ENCODE data around the gene PUDP.
"Not testable (repeated sequence)": the region's sequence is repeated elsewhere in the genome, so short reads cannot be mapped to it uniquely, and the experiment has no call there.

Gene PUDP

GRCh38 chrX:7072856-7073255 is 75.1 kb downstream of the PUDP start:
- no peak for DNase-seq

DNA sequence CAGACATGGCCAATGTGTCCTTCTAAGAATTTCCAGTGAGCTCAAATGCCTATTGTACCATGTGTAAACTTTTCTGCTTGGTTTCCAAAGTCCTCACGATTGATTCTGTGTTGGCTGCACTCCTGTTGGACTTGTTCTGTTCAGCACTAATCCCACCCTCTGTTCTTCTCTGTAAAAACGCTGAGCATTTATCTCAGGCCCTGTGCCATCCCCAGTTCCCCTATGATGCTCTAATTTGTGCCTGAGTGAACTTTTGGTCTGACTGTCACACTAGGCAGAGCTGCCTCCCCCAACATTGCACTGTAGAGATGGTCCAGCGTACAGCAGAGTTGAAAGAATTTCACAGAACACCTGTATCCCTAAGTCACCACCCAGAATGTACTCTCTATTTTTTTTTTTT is 76.6 kb downstream of the PUDP start:
- DNase-seq = no peak

- DNase-seq = no peak
Observed at GRCh38 chrX:7069556-7069955, 78.4 kb downstream of the PUDP start.

DNA sequence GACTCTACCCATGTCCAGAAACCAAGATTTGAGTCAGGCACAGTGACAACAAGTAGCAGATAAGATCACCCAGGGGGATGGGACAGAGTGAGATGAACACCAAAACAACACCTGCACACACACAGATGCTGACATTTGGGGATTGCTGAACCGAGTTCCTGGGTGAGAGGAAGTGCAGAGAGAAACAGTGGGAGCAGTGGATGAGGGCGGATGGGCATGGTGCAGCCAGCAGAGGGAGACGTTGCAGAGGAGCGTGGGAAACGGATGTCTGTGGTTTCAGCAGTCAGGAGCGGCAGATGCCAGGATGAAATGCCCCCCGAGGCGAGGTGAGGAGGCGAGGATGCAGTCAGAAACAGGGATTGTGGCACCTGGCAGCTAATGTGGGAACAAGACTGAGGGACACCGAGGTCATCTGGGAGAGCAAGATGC is 79.0 kb downstream of the PUDP start:
- DNase-seq = no peak

- DNase-seq = no peak
Observed at GRCh38 chrX:7067256-7067655, 80.7 kb downstream of the PUDP start.

- no peak for DNase-seq
Observed at GRCh38 chrX:7065473-7065872, 82.5 kb downstream of the PUDP start.

DNA sequence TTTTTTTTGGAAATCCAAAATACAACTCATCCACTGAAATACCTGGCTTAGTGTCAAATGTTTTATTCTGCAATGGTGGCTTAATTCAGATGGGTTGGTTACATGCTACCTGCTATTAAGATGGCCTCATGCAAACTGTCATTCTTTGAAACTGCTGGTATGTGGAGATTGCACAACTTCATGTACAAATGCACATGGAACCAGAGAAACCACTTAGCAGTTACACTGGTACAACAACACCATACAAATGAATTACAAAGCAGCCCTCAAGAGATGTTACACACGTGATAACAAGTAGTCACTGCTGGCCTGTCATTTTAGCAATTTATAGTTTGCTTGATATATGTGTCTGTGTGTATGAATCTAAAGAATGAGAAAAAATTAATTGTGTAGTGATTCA is 85.0 kb downstream of the PUDP start:
- DNase-seq = no peak

GRCh38 chrX:7062276-7062675 is 85.7 kb downstream of the PUDP start:
- DNase-seq = no peak

DNA sequence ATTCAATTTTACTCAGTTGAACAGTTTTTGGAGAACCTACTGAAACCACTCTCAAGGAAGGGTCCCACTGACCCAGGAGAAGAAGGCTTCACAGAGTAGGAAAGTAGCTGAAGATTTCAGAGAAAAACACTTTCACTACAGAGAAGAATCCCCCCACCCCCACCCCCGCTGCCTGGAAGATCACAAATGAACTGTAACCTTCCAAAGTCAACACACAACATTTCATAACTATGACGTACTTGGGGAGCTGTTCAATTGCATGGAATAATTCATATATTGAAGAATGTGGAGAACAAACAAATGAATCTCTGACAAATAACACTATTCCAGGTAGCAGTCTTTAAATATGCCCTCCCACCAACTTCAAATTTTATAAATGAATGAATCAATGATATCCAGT is 86.5 kb downstream of the PUDP start:
- DNase-seq = no peak

DNA sequence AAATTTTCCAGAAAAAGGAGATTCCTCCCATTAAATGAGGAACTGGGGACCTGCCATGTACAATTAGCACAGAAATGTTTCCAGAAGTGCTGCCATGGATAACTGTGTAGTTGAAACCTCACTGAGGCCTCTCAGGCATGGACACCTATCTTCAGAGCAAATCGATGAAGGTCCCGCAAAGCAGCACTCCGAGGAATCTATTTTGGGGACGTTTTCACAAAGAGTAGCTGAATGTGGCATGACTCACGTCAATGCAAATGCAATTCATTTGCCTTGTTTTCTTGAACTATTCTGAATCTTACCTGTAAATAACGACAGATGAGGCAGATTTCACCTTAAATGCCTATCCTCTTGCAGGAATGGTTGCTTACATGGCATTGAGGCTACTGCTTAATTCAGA is 87.5 kb downstream of the PUDP start:
- no peak for DNase-seq

- DNase-seq = no peak
Observed at GRCh38 chrX:7059859-7060258, 88.1 kb downstream of the PUDP start.

- no peak for DNase-seq
Observed at GRCh38 chrX:7059214-7059838, 88.6 kb downstream of the PUDP start.

- DNase-seq = no peak
Observed at GRCh38 chrX:7055386-7056137, 92.4 kb downstream of the PUDP start.

- no peak for DNase-seq
Observed at GRCh38 chrX:7054219-7055216, 93.4 kb downstream of the PUDP start.

DNA sequence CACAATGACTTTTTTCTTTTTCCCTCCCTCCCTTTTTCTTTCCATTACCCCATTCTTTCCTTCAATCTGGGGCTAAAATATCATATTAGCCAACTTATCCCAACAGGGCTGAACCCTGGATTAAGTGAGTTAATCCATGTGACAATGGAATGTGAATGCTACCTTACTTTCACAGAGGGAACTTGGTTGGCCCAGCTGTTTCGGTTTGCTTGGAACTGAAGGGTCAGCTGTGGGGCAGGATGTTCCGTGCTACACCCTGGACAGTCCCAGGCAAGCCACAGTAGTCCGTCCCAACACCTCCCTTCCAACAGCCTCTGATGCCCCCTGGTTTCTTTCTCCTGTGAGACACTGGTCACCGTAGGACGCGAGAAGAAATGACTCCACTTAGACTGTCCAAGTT is 95.4 kb downstream of the PUDP start:
- no peak for DNase-seq

GRCh38 chrX:7050271-7050670 is 97.7 kb downstream of the PUDP start:
- DNase-seq = no peak

GRCh38 chrX:7047951-7048350 is 100.0 kb downstream of the PUDP start:
- DNase-seq = no peak

DNA sequence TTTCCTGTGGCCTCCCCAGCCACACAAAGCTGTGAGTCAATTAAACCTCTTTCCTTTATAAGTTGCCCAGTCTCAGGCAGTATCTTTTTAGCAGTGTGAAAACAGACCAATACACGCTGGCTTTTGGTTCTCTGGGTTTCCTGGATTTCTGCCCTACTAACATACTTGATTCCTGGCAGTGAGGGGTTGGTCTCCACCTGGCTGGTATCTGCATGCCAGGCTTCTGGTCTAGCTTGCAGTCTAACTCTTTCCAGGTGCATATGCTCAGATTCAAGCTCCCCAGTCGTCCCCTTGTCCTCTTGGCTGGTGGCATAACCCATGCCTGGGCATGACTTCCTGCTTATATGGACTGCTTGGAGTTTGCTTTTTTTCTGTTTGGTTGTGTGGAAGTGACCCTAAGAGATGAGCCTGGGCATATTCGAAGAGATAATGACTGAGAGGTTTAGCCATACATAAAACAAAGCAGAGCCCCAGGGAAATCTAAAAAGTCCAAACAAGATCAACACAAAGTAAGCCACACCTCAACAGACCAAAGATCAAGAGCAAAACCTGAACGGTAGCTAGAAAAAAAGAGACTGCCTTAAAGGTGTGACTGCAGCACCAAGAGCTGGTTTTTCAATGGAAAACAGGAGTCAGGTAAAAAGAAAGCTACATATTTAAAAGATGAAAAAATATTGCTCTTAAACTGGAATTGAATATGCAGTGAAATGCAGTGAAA is 102.6 kb downstream of the PUDP start:
- DNase-seq = no peak

DNA sequence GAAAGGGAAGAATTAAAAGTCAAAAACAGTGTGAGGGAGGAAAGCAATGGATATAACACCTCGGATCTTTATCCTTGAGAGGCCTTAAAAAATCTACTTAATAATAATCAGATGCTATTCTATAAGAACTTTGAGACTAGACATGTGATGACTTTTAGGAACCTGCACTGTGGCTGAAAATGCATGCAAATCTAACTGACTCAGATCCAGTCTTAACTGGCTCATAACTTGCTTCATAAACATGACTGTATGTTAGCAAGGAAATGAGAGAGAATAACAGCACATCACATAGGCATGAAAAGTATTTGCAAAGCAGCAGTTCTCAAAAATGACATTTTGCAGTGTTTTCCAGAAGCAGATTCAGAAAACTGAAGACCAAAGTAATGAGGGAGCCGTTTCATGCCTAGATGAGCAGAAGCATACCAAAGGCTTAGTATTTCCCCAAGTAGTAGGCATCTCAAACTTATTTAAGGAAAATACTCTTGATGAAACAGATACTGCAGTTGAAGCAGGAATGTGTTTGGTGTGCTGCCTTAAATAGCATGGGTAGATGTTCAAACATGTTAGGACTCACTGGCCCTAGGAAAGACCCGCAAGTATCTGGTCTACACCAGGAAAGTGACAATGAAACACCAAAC is 104.0 kb downstream of the PUDP start:
- not testable (repeated sequence) for DNase-seq

- DNase-seq = no peak
Observed at GRCh38 chrX:7028246-7028645, 119.7 kb downstream of the PUDP start.

GRCh38 chrX:7027071-7027470 is 120.9 kb downstream of the PUDP start:
- DNase-seq = no peak

DNA sequence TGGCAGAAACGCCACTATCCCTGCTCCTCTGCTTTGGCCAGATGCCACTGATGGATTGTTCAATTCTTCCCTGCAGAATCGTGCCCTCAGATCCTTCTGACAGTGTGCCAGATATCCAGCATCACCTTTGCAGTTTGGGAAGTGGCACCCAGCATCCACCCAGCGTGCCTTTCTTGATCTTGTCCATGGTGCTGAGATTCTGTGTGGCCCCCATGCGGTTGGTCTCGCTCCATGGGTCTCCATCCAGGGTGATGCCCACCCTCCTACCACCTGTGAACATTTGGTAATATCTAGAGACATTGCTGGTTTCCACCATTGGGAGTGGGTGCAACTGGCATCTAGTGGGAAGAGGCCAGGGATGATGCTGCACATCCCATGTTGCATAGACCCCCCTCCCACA is 121.6 kb downstream of the PUDP start:
- not testable (repeated sequence) for DNase-seq

All from activated naive CD4-positive, alpha-beta T cell treated with Interleukin-2 at 50 U/mL for 16 hours (primary cell).